Esophagus squamous epithelium (tissue), 4 donors: Measurements from ENCODE around the gene EDAR.

ENCODE experiments used
- CTCF ChIP-seq, 6 experiments: fragments of 450-650 bp in 4 of 6; fragments of 200-600 bp in 2 of 6; sonication (generic) in 2 of 6; IDR thresholded peaks; one replicate each; pipeline ENCODE4 v1.5.1; 2016 to 2019; ENCODE audit warnings: antibody characterized with exemption in 6 of 6, mild to moderate bottlenecking in 4 of 6, moderate library complexity in 4 of 6
- POLR2A ChIP-seq, 4 donors: fragments of 450-650 bp; IDR thresholded peaks; one replicate each; pipeline ENCODE4 v1.6.1; 2017; ENCODE audit warnings: antibody characterized with exemption in 4 of 4, mild to moderate bottlenecking in 4 of 4, moderate library complexity in 3 of 4

- no peak for TF ChIP-seq CTCF (IDR thresholded peaks at IDR 0.05)
- no peak for TF ChIP-seq POLR2A (IDR thresholded peaks at IDR 0.05)
Measured at GRCh38 chr2:108854484-108854883, 134.5 kb downstream of the EDAR start.
